ENCODE data around the gene PLA2G2C. TPM values are rescaled to one million over a fixed set of nuclear protein-coding genes. Genes with fewer than 3 reads are reported as not detected.

PLA2G2C gene
- total and polyA plus RNA-seq, 2 of the 8 experiments (the other 6 are each of a cell fraction or from before 2014, with no cell fraction given) = not detected

GRCh38 chr1:20185834-20186782 is at the start of gene PLA2G2C, which contains the start of gene UBXN10 (continued):
- peak; percentile 39 for TF ChIP-seq EZH2 (IDR thresholded peaks at IDR 0.05; ENCODE audit: low read depth, low read length, severe bottlenecking)

All from H1 (cell line).